B cell (primary cell): ENCODE data around the gene SETBP1. TPM values are rescaled to one million over a fixed set of nuclear protein-coding genes. Genes with fewer than 3 reads are reported as not detected.

Experiments used
- ATAC-seq: fragments of 200-7000 bp; cut with Tn5 transposase; one replicate; pipeline ENCODE4 v1.10.0; 2021; ENCODE audit warnings: low read depth, mild to moderate bottlenecking, moderate number of reproducible peaks, moderate library complexity
- CTCF ChIA-PET: fragments of 350-600 bp; sonication (Branson Sonifier 250); formaldehyde crosslinking; loops from one replicate; lab custom pipeline; 2021; ENCODE audit warnings: antibody characterized with exemption, inconsistent platforms; lab: Charles Lee
- POLR2A ChIA-PET: fragments of 350-600 bp; sonication (Branson Sonifier 250); formaldehyde crosslinking; loops from one replicate; lab custom pipeline; 2021; ENCODE audit warnings: antibody characterized with exemption; lab: Charles Lee
- DNase-seq: peaks from one replicate; pipeline ENCODE4 v3.0.0; 2013
- H2AFZ ChIP-seq: 2 replicates; pipeline ENCODE4 v1.6.1; 2012; ENCODE audit warnings: mild to moderate bottlenecking, low read depth, low read length; ENCODE audit not compliant: insufficient read depth, poor library complexity, severe bottlenecking
- H3K27ac ChIP-seq, 2 donors: 1 replicate in 1 of 2; 2 replicates in 1 of 2; pipeline ENCODE4 v1.5.1; 2012 to 2013; ENCODE audit warnings: low read length in 2 of 2, mild to moderate bottlenecking in 2 of 2, moderate library complexity in 1 of 2
- H3K27me3 ChIP-seq, 4 experiments: fragments of 200-600 bp in 1 of 4; sonication (generic) in 1 of 4; replicated peaks in 1 of 4; 1 replicate in 2 of 4; 2 replicates in 2 of 4; pipeline versions ENCODE4 v1.6.1 to v1.7.0; 2013 to 2016; ENCODE audit warnings: low read length in 3 of 4, mild to moderate bottlenecking in 2 of 4, mixed read lengths in 1 of 4, moderate library complexity in 1 of 4; ENCODE audit not compliant: insufficient read depth in 4 of 4, control insufficient read depth in 3 of 4; ENCODE audit errors: control extremely low read depth in 1 of 4
- H3K36me3 ChIP-seq, 2 experiments: replicated peaks in 1 of 2; 1 replicate in 1 of 2; 2 replicates in 1 of 2; pipeline versions ENCODE4 v1.6.1 to v1.7.1; 2013; ENCODE audit warnings: low read length in 1 of 2; ENCODE audit not compliant: insufficient read depth in 2 of 2, control insufficient read depth in 1 of 2; ENCODE audit errors: control extremely low read depth in 1 of 2, extremely low read depth in 1 of 2
- H3K4me1 ChIP-seq, 2 donors: fragments of 200-600 bp in 1 of 2; sonication (generic) in 1 of 2; 1 replicate in 1 of 2; 2 replicates in 1 of 2; pipeline versions ENCODE4 v1.5.1 to v1.6.1; 2013 to 2017; ENCODE audit warnings: low read length in 2 of 2; ENCODE audit not compliant: control insufficient read depth in 2 of 2, insufficient read depth in 2 of 2
- H3K4me2 ChIP-seq: replicated peaks from 2 replicates; pipeline ENCODE3; 2012; ENCODE audit warnings: mild to moderate bottlenecking, low read depth, low read length; ENCODE audit not compliant: poor library complexity, severe bottlenecking
- H3K4me3 ChIP-seq, 5 experiments: fragments of 200-600 bp in 1 of 5; sonication (generic) in 1 of 5; 1 replicate in 3 of 5; 2 replicates in 2 of 5; pipeline versions ENCODE4 v1.5.1 to v1.7.0; 2011 to 2016; ENCODE audit warnings: low read length in 4 of 5, mild to moderate bottlenecking in 4 of 5, low read depth in 2 of 5, control low read depth in 1 of 5, moderate library complexity in 1 of 5; ENCODE audit not compliant: insufficient read depth in 1 of 5; ENCODE audit errors: control extremely low read depth in 1 of 5, extremely low read depth in 1 of 5
- H3K79me2 ChIP-seq: fragments of 200-600 bp; sonication (generic); one replicate; pipeline ENCODE4 v1.6.0; 2016; ENCODE audit warnings: low read length; ENCODE audit not compliant: control insufficient read depth, insufficient read depth
- H3K9ac ChIP-seq: fragments of 200-600 bp; sonication (generic); 2 replicates; pipeline ENCODE4 v1.6.1; 2017; ENCODE audit warnings: mild to moderate bottlenecking, low read length, moderate library complexity
- H3K9me3 ChIP-seq, 3 donors: one replicate each; pipeline versions ENCODE4 v1.6.1 to v1.7.1; 2013; ENCODE audit warnings: low read length in 2 of 3; ENCODE audit not compliant: control insufficient read depth in 2 of 3, insufficient read depth in 1 of 3; ENCODE audit errors: control extremely low read depth in 1 of 3
- H4K20me1 ChIP-seq: 2 replicates; pipeline ENCODE4 v1.6.0; 2012; ENCODE audit warnings: mild to moderate bottlenecking, low read length; ENCODE audit not compliant: insufficient read depth, control insufficient read depth, poor library complexity, severe bottlenecking
- H3K27ac Mint-ChIP-seq: one replicate; pipeline ENCODE4 v1.8.0; 2021; ENCODE audit warnings: mixed read lengths
- H3K27me3 Mint-ChIP-seq: one replicate; pipeline ENCODE4 v1.8.0; 2021; ENCODE audit warnings: mixed read lengths
- H3K4me1 Mint-ChIP-seq: one replicate; pipeline ENCODE4 v1.8.0; 2021; ENCODE audit warnings: mixed read lengths
- H3K4me3 Mint-ChIP-seq: one replicate; pipeline ENCODE4 v1.8.0; 2021; ENCODE audit warnings: mixed read lengths
- H3K9me3 Mint-ChIP-seq: one replicate; pipeline ENCODE4 v1.8.0; 2022; ENCODE audit warnings: mixed read lengths; ENCODE audit not compliant: insufficient read depth
- EZH2 ChIP-seq: IDR thresholded peaks from 2 replicates; pipeline ENCODE4 v1.6.1; 2012; ENCODE audit warnings: borderline replicate concordance, low read depth, mild to moderate bottlenecking, moderate library complexity, low read length; ENCODE audit not compliant: insufficient read depth, poor library complexity, severe bottlenecking
- WGBS: methylation state at CpG from one replicate; pipeline ENCODE4 v1.1.5; 2013; ENCODE audit warnings: missing lambda C conversion rate; ENCODE audit not compliant: insufficient coverage; 5-methylcytosine and 5-hydroxymethylcytosine counted together
- intact Hi-C: fragments of 100-400 bp; cut with micrococcal nuclease; formaldehyde crosslinking; loops from one replicate; pipeline ENCODE4 v1.10.0; 2022
- polyA plus RNA-seq: library from polyadenylated mRNA; depleted of rRNA; stranded (reverse); fragments of >200 nt; gene quantifications from 2 replicates; pipeline ENCODE4 v1.2.3, GENCODE V29; 2012
- total RNA-seq, 2 donors: library from RNA; stranded (reverse); fragments of 120-200 nt in 1 of 2; gene quantifications; 1 replicate in 1 of 2; 2 replicates in 1 of 2; pipeline versions ENCODE4 v1.2.3 to v1.2.4, GENCODE V29; 2013 to 2022
- TF ChIP-seq, protein P1 (sequence below): fragments of 200-600 bp; IDR thresholded peaks from one replicate; pipeline ENCODE4 v1.8.0; 2022; ENCODE audit warnings: antibody characterized with exemption, mild to moderate bottlenecking

The SETBP1 gene
- total and polyA plus RNA-seq, 2 donors (not counting 1 experiment from before 2014, with no cell fraction given) = 15.1 to 129 TPM

DNA sequence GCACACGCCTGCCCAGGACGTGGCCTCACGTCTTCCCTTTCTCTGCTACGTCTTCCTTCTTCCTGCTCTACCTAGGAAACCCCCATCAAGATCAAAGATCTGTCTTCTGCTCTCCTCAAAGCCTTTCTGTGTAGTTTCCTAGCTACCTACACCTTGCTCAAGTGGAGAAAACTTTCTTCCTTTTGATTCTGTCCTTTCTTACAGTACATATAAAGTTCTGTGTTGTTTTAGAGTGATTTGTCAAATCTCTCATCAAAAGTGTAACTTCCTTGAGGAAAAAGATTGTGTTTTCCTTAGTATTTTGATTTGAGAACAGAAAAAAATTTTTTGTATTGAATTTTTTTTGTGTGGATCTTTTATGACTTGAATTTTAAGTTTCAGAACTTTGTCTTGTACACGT lies 17.8 kb downstream of the SETBP1 start:
- Mint-ChIP-seq H3K9me3 (no peaks in the 10 kb centered on the region), H3K27me3 (no peaks in the 10 kb centered on the region), H3K27ac (peak overlapping the region; percentile 5), H3K4me3 (no peak overlapping the region), H3K4me1 (peaks cover 82% of the 10 kb centered on the region)
- DNase-seq = no peak
- Histone ChIP-seq H3K27me3 (no peaks in the 10 kb centered on the region), H3K36me3 (peaks cover 0 to 24% of the 10 kb centered on the region in 2 experiments), H3K9ac (no peak overlapping the region), H3K79me2 (peaks cover 77% of the 10 kb centered on the region), H3K4me3 (no peak overlapping the region), H3K9me3 (no peaks in the 10 kb centered on the region), H4K20me1 (peaks cover 10% of the 10 kb centered on the region), H2AFZ (no peak overlapping the region), H3K4me1 (peaks cover 32 to 52% of the 10 kb centered on the region in 2 donors), H3K27ac (peak overlapping the region; percentile 17 to 53), H3K4me2 (no peak overlapping the region)
- intact Hi-C loops = no loop called here
- TF ChIP-seq, protein P1, sequence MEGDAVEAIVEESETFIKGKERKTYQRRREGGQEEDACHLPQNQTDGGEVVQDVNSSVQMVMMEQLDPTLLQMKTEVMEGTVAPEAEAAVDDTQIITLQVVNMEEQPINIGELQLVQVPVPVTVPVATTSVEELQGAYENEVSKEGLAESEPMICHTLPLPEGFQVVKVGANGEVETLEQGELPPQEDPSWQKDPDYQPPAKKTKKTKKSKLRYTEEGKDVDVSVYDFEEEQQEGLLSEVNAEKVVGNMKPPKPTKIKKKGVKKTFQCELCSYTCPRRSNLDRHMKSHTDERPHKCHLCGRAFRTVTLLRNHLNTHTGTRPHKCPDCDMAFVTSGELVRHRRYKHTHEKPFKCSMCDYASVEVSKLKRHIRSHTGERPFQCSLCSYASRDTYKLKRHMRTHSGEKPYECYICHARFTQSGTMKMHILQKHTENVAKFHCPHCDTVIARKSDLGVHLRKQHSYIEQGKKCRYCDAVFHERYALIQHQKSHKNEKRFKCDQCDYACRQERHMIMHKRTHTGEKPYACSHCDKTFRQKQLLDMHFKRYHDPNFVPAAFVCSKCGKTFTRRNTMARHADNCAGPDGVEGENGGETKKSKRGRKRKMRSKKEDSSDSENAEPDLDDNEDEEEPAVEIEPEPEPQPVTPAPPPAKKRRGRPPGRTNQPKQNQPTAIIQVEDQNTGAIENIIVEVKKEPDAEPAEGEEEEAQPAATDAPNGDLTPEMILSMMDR = no peak
- TF ChIP-seq EZH2 = no peak
- POLR2A ChIA-PET = no interaction called here
- CTCF ChIA-PET = interaction anchor here (1.4 kb wide), 1 partner anchor 515 kb away, joined by 5 read pairs; no protein-coding TSS in a partner anchor
- no peak for ATAC-seq
- WGBS = 87% methylated on average over 4 of the region's 5 CpGs

- H3K36me3 ChIP-seq = peaks cover 0 to 35% of the 10 kb centered on the region in 2 experiments
- peak overlapping the region in 1 of 2 donors; percentile 29 for H3K27ac ChIP-seq
- Mint-ChIP-seq H3K27ac (peak overlapping the region; percentile 80), H3K9me3 (no peaks in the 10 kb centered on the region), H3K27me3 (no peaks in the 10 kb centered on the region), H3K4me1 (peaks cover 84% of the 10 kb centered on the region), H3K4me3 (peak overlapping the region; percentile 2)
- peaks cover 77% of the 10 kb centered on the region for H3K79me2 ChIP-seq
- H3K9ac ChIP-seq = no peak overlapping the region
- intact Hi-C loops = loop anchor here (1.0 kb wide), 1 partner anchor 18 kb away; no protein-coding TSS in a partner anchor
- H3K9me3 ChIP-seq = no peaks in the 10 kb centered on the region
- ChIA-PET POLR2A (interaction anchor here (1.0 kb wide), 1 partner anchor 142 kb away, joined by 3 read pairs; no protein-coding TSS in a partner anchor), CTCF (interaction anchor here (1.0 to 1.3 kb wide), 2 partner anchors 11 to 21 kb away, joined by 4 to 6 read pairs; no protein-coding TSS in a partner anchor)
- no peaks in the 10 kb centered on the region for H3K27me3 ChIP-seq
- WGBS = 73% methylated on average over 10 of the region's 10 CpGs
- H3K4me3 ChIP-seq = no peak overlapping the region
- H4K20me1 ChIP-seq = peaks cover 5% of the 10 kb centered on the region
- TF ChIP-seq, protein P1 = no peak
- TF ChIP-seq EZH2 = no peak
- ATAC-seq = no peak
- no peak for DNase-seq
- H3K4me1 ChIP-seq = peaks cover 29 to 48% of the 10 kb centered on the region in 2 donors
- peak overlapping the region; percentile 28 for H3K4me2 ChIP-seq
- no peak overlapping the region for H2AFZ ChIP-seq
These were observed 19.0 kb downstream of the SETBP1 start for GRCh38 chr18:44699572-44700261.
